ENCODE results near the gene AK4.

The AK4 gene

DNA sequence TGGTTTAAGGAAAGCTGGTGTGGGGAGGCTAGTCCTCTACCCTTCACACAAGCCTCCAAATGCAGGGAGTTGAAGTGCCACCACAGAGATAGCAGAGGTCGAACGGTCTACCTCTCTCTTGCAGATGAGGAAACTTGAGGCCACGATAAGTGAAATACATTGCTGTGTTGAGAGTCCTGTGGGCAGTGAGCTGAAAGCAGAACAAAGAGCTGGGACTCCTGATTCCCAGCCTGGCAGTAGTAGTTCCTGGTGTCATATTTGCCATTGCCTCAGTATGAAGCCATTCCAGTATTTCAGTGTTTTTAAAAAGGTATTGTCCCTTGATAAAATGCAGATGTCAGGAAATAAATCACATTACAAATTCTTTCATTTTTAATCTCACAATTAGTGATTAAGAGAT, 28.6 kb downstream of the AK4 start:
- ATAC-seq (ENCODE audit: low read depth) (no peak), DNase-seq (ENCODE audit: low spot score) (no peak)
- H3K27me3 ChIP-seq (ENCODE audit: insufficient read depth, poor library complexity, severe bottlenecking) = no peaks in the 10 kb centered on the region
- no peaks in the 10 kb centered on the region for H3K9me3 ChIP-seq (ENCODE audit: severe bottlenecking)
- H3K27ac ChIP-seq (ENCODE audit: poor library complexity, severe bottlenecking) = peak overlapping the region; percentile 91
- TF ChIP-seq, protein P1, sequence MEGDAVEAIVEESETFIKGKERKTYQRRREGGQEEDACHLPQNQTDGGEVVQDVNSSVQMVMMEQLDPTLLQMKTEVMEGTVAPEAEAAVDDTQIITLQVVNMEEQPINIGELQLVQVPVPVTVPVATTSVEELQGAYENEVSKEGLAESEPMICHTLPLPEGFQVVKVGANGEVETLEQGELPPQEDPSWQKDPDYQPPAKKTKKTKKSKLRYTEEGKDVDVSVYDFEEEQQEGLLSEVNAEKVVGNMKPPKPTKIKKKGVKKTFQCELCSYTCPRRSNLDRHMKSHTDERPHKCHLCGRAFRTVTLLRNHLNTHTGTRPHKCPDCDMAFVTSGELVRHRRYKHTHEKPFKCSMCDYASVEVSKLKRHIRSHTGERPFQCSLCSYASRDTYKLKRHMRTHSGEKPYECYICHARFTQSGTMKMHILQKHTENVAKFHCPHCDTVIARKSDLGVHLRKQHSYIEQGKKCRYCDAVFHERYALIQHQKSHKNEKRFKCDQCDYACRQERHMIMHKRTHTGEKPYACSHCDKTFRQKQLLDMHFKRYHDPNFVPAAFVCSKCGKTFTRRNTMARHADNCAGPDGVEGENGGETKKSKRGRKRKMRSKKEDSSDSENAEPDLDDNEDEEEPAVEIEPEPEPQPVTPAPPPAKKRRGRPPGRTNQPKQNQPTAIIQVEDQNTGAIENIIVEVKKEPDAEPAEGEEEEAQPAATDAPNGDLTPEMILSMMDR (IDR thresholded peaks at IDR 0.05; ENCODE audit: poor library complexity, severe bottlenecking) = no peak
- H3K4me3 ChIP-seq (ENCODE audit: severe bottlenecking) = no peak overlapping the region
- 0 out of 2 replicates have a peak, but pooled peaks cover 5% of the 10 kb centered on the region for H3K36me3 ChIP-seq (ENCODE audit: low read depth)
- H3K4me1 ChIP-seq (ENCODE audit: insufficient read depth, poor library complexity, severe bottlenecking) = peaks cover 74% of the 10 kb centered on the region

DNA sequence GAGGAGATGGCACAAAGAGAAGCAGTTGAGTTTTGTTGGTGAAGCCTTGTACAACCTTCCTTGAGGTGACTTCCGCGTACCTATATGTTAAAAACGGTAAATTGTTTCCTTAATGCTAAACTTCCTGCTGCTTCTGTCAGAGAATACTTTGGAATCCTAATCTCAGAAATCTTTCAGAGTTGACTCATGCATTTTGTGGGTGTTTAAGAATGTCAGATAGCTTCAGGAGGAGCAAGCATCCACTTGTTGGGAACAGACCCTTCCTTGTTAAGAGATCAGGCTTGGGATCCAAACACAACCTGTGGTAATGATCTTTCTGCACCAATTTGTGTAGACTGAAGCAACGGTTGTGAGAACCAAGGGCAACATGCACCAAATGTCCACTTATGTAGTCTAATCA, 29.5 kb downstream of the AK4 start:
- no peak overlapping the region for H3K4me3 ChIP-seq (ENCODE audit: severe bottlenecking)
- H3K27ac ChIP-seq (ENCODE audit: poor library complexity, severe bottlenecking) = peak overlapping the region; percentile 91
- no peaks in the 10 kb centered on the region for H3K27me3 ChIP-seq (ENCODE audit: insufficient read depth, poor library complexity, severe bottlenecking)
- TF ChIP-seq, protein P1 (IDR thresholded peaks at IDR 0.05; ENCODE audit: poor library complexity, severe bottlenecking) = no peak
- no peaks in the 10 kb centered on the region for H3K9me3 ChIP-seq (ENCODE audit: severe bottlenecking)
- 0 out of 2 replicates have a peak, but pooled peaks cover 5% of the 10 kb centered on the region for H3K36me3 ChIP-seq (ENCODE audit: low read depth)
- no peak for DNase-seq (ENCODE audit: low spot score)
- peak; percentile 82 for ATAC-seq (ENCODE audit: low read depth)
- H3K4me1 ChIP-seq (ENCODE audit: insufficient read depth, poor library complexity, severe bottlenecking) = peaks cover 74% of the 10 kb centered on the region

DNA sequence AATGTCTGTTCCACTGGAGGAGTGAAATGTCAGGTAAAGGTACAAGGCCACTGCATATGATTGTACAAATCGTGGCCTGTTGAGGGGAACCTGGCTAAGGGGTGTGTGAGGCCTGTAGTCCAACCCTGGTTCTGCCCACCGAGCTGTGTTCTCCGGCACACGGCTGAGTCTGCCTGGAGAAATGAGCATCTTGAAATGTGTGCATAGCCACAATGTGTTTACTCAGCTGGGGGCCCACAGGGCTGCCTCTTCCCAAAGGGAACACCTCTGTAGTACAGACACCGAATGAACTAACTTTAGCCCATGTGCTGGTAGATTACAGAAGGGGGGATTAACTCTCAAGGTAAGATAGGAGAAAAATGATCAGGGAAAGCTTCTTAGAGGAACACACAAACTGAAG, 30.2 kb downstream of the AK4 start:
- H3K27ac ChIP-seq (ENCODE audit: poor library complexity, severe bottlenecking) = peak overlapping the region; percentile 91

DNA sequence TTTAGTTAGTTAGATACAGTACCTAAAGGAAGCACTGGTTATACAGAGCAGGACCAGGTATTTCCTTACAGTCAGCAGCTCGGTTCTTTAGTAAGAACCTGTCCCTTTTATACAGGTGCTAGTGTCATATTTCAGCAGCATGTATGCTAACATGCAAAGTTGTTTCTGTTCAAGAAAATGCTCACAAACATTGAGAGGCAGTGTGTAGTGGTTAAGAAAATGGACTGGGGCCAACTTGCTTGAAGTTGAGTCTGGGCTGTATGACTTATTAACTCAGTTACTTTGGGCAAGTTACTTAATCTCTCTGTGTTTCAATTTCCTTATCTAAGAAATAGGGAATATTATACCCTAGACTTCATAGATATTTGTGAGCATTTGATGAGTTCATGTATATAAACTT, 31.1 kb downstream of the AK4 start:
- peak overlapping the region; percentile 91 for H3K27ac ChIP-seq (ENCODE audit: poor library complexity, severe bottlenecking)
- H3K9me3 ChIP-seq (ENCODE audit: severe bottlenecking) = no peaks in the 10 kb centered on the region
- H3K4me3 ChIP-seq (ENCODE audit: severe bottlenecking) = no peak overlapping the region
- DNase-seq (ENCODE audit: low spot score) = no peak
- peak; percentile 23 for ATAC-seq (ENCODE audit: low read depth)
- H3K27me3 ChIP-seq (ENCODE audit: insufficient read depth, poor library complexity, severe bottlenecking) = no peaks in the 10 kb centered on the region
- TF ChIP-seq, protein P1 (IDR thresholded peaks at IDR 0.05; ENCODE audit: poor library complexity, severe bottlenecking) = no peak
- peaks cover 68% of the 10 kb centered on the region for H3K4me1 ChIP-seq (ENCODE audit: insufficient read depth, poor library complexity, severe bottlenecking)
- H3K36me3 ChIP-seq (ENCODE audit: low read depth) = peaks cover 11% of the 10 kb centered on the region; the same call in 1 of the 2 replicates

More for the DNA sequence above, 30.2 kb downstream of the AK4 start:
- TF ChIP-seq, protein P1 (IDR thresholded peaks at IDR 0.05; ENCODE audit: poor library complexity, severe bottlenecking) = no peak
- H3K4me1 ChIP-seq (ENCODE audit: insufficient read depth, poor library complexity, severe bottlenecking) = peaks cover 71% of the 10 kb centered on the region
- ATAC-seq (ENCODE audit: low read depth) (no peak), DNase-seq (ENCODE audit: low spot score) (no peak)
- no peak overlapping the region for H3K4me3 ChIP-seq (ENCODE audit: severe bottlenecking)
- H3K36me3 ChIP-seq (ENCODE audit: low read depth) = 0 out of 2 replicates have a peak, but pooled peaks cover 5% of the 10 kb centered on the region
- H3K27me3 ChIP-seq (ENCODE audit: insufficient read depth, poor library complexity, severe bottlenecking) = no peaks in the 10 kb centered on the region
- no peaks in the 10 kb centered on the region for H3K9me3 ChIP-seq (ENCODE audit: severe bottlenecking)

DNA sequence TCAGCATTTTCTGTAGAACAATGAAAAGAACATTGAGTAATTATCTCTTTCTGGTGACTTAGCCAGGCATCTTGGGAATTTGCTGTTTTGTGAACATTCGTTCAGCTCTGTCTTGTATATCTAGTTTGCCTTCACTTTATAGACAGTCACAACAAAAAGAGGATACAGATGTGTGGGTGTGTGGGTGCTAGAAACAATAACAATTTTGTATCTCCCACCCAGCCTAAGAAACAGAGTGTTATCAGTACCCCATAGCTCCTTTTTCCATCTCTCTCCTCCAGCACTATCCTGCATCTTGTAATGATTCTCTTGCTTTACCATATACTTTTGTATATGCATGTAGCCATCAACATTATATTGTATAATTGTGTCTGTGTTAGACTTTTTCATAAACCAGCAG, 33.0 kb downstream of the AK4 start:
- Histone ChIP-seq H3K4me1 (ENCODE audit: insufficient read depth, poor library complexity, severe bottlenecking) (peaks cover 58% of the 10 kb centered on the region), H3K9me3 (ENCODE audit: severe bottlenecking) (no peaks in the 10 kb centered on the region), H3K27ac (ENCODE audit: poor library complexity, severe bottlenecking) (no peak overlapping the region), H3K36me3 (ENCODE audit: low read depth) (peaks cover 6% of the 10 kb centered on the region; the same call in 1 of the 2 replicates), H3K4me3 (ENCODE audit: severe bottlenecking) (no peak overlapping the region), H3K27me3 (ENCODE audit: insufficient read depth, poor library complexity, severe bottlenecking) (no peaks in the 10 kb centered on the region)
- DNase-seq (ENCODE audit: low spot score) (no peak), ATAC-seq (ENCODE audit: low read depth) (no peak)
- TF ChIP-seq, protein P1 (IDR thresholded peaks at IDR 0.05; ENCODE audit: poor library complexity, severe bottlenecking) = no peak

Data from RWPE2 (cell line).